Stimulated activated CD4-positive, alpha-beta T cell treated with anti-CD3 and anti-CD28 coated beads, Interleukin-2, amount 100 ng/mL, for 24 hours (primary cell): ENCODE data around the gene FAM234A.

Experiments
- DNase-seq, 2 donors: peaks; one replicate each; pipeline ENCODE4 v3.0.0-alpha.2; 2020

Gene FAM234A

DNA sequence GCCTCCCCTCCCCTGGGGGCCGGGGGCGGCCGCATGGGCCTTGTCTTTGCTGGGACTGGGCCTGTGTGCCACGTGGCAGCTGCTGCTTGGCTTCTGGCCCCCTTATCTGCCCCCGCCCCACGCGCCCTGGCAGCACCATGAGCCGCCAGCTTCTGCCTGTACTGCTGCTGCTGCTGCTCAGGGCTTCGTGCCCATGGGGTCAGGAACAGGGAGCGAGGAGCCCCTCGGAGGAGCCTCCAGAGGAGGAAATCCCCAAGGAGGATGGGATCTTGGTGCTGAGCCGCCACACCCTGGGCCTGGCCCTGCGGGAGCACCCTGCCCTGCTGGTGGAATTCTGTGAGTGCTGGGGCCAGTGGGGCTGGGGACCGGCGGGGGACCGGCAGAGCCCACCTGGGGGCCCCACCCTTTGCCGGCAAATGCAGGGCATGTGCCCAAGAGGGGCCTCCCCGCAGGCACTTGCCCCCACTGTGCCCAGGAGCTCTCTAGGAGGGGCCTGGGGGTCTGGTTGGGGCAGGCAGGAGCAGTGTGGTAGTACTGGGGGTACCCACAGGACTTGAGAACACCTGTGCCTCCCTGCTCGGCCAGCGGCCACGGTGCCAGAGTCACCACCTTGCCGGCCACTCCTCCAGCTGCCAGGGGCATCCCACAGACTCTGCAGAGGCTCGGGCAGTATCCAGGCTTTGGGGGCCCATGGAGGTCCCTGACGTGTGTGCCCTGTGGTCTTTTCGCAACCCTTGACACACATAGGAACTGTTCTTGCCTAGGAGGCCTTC is 48.6 kb downstream of the FAM234A start, which contains the start of gene PDIA2:
TSS of gene PDIA2 (plus strand) at position 132 of the 773 bp plus-strand sequence. CDS start at position 138, 6 bp downstream.
- DNase-seq: no peak

DNA sequence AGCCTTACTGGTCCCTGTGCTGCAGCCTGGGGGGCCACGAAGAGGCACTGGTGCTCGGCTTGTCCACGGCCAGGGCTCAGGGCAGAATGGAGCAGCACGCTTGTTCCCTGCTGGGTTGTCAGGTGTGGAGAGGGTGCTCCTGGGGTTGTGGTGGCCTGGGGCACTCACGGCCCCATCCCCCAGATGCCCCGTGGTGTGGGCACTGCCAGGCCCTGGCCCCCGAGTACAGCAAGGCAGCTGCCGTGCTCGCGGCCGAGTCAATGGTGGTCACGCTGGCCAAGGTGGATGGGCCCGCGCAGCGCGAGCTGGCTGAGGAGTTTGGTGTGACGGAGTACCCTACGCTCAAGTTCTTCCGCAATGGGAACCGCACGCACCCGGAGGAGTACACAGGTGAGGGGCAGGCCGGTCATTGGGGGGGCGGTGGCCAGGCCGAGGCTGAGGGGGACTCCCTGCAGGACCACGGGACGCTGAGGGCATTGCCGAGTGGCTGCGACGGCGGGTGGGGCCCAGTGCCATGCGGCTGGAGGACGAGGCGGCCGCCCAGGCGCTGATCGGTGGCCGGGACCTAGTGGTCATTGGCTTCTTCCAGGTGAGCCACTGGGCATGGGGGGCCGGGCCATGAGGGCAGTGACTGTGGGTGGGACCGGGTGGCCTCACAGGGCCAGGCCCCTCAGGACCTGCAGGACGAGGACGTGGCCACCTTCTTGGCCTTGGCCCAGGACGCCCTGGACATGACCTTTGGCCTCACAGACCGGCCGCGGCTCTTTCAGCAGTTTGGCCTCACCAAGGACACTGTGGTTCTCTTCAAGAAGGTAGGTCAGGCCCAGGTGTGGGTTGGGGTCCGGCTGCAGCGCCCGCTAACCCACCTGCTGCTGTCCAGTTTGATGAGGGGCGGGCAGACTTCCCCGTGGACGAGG is 49.8 kb downstream of the FAM234A start:
- DNase-seq: no peak

DNA sequence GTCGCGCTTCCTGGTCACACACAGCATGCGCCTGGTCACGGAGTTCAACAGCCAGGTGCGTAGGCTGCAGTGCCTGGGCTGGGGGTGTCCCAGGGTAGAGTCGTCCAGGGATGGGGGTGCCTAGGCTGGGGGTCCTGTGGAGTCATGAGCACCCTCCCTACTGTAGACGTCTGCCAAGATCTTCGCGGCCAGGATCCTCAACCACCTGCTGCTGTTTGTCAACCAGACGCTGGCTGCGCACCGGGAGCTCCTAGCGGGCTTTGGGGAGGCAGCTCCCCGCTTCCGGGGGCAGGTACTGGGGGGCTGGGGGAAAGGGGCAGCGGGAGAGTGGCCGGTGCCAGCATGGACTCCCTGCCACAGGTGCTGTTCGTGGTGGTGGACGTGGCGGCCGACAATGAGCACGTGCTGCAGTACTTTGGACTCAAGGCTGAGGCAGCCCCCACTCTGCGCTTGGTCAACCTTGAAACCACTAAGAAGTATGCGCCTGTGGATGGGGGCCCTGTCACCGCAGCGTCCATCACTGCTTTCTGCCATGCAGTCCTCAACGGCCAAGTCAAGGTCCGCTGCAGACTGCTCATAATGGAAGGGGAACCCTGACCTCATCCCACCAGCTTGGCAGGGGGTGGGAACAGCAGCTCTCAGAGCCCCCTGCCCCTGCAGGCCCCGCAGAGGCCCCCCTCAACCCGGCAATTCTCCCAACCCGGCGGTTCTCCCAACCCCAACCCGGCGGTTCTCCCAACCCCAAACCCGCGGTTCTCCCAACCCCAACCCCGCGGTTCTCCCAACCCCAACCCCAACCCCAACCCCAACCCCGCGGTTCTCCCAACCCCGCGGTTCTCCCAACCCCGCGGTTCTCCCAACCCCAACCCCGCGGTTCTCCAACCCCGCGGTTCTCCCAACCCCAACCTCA is 50.8 kb downstream of the FAM234A start:
- DNase-seq: no peak

DNA sequence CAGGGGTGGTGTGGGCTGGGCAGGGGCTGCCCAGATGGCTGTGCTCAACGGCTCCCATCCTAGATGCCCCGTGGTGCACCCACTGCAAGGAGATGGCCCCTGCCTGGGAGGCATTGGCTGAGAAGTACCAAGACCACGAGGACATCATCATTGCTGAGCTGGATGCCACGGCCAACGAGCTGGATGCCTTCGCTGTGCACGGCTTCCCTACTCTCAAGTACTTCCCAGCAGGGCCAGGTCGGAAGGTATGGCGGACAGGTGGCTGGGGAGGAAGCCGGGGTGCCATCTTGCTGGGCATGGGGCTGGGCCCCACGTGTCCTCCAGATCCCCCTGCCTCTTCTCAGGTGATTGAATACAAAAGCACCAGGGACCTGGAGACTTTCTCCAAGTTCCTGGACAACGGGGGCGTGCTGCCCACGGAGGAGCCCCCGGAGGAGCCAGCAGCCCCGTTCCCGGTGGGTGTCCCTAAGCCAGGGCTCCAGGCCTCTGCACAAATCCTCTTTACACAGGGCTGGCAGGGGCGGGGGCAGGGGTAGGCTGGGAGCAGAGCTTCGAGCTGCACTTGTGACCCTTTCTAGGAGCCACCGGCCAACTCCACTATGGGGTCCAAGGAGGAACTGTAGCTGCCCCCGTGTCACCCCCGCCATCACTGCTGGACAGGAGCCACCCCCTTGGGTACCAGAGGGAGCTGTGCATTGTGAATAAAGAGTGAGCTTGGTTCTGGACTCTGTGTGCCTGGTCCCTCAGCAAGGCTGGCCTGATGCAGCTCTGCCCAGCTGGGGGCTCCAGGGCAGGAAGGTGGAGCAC is 52.1 kb downstream of the FAM234A start:
- no peak for DNase-seq

DNA sequence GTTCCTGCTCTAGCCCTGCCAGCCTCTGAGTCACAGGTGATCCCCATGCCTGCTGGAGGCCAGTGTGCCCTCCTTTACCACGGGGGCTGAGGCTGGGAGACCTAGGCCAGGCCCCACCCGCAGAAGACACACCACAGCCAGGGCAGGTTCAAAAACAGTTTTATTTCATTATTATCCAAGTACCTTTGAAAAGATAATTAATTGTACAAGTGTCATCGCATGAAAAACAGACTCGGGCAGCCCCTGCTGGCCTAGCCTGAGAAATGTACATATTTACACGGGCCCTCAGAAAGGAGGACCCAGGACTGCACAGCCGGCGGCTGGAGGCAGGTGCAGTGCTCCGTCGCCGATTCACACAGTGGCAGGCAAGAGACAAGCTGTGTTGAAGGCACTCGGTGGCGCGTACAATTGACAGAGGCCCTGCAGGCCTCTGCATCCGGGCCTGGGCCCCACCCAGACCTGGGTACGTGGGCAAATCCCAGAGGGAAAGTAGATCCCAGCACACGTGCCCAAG is 52.7 kb downstream of the FAM234A start:
- DNase-seq: no peak

DNA sequence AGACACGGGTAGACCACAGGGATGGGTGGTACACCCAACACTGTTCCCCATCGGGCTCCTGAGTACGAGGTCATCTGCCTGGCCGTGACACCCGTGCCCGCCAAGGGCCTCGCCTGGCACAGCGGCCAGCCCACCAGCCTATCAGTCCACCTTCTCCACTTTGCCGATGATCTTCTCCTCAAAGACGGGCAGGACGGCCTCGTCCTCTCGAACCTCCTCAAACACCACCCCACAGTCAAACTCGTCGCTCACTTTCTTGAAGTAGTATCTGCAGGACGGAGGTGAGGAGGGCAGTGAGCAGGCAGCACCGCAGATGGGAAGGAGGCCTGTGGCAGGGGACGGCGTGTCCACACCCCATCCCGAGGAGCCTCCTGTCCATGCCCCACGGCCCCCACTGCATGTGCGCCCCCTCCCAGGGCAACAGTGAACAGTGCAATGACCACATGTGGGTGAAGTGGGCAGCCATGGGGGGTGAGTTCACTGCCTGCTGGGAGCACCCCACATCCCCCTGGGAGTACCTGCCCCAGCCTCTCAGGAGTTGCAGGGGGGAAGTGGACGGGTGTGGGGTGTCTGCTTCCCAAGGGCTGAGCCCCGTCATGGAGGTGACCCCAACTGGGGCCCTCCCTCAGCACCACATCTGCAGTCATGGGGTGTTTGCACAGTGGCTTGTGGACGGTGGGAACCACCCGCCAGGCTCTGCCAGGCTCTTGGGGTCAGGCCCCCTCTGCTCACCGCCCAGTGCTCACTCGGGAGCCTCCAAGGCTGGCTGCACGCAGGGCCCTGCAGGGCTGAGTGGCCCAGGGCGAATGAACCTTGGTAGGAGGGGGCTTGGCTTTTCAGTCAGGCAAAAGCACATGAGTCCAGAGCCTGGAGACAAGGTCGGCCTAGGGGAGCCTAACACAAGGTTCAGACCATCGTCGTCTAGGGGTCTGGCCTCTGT is 53.6 kb downstream of the FAM234A start:
- no peak for DNase-seq

DNA sequence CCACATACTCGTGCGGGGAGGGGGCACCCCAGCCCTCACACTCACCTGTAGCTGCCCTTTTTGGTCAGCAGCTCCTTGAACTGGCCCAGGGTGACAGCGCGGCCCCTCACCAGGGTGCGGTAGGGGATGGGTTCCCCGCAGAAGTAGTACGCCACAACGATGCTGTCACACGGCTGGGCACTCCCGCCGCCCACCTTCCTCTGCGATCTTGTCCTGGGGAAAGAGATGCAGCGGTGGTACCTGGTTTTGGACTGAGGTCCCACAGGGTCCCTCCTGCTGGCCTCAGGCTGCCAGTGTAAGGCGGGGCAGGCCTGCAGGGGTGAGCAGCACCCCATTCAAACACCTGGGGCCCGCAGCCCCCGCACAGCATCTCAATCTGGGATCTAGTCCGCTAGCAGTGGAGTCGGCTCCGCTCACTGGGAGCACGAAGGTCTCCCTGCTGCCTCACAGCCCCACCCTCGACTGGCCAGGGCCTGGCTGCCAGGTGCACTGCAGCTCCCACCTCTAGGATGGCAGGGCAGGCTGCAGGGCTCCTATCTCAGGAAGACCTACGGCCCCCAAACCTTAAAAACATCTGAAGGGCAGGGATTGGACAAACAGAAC is 54.9 kb downstream of the FAM234A start:
- no peak for DNase-seq

DNA sequence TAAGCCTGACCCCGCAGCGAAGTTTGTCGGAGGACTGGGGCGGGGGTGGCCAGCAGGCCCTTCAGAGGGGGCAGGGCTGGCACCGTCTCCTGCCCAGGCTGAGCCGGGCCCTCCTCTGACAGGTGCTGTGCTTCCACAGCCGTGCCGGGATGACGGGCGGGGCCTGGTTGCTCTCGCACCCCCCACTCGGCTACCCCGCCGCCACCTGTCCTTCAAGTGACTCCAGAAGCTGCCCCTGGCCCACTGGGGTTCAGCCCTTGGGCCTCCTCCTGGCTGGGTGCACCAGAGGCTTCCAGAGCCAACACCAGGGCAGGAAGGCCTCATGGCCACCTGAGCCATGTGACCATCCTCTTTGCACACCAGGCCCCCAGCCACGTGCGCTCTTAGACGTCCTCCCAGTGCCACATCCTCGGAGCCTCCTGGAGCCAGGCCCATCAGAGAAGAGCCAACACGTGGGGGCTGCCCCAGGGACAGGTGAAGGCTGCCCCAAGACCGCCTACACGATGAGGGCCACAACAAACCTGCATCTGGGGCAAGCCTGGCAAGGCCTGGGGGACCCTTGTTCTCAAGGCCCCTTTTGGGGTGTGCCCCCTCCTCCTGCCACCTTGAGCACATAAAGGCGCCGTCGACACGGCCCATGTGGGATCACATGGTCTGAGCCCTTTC is 55.5 kb downstream of the FAM234A start:
- DNase-seq: no peak

DNA sequence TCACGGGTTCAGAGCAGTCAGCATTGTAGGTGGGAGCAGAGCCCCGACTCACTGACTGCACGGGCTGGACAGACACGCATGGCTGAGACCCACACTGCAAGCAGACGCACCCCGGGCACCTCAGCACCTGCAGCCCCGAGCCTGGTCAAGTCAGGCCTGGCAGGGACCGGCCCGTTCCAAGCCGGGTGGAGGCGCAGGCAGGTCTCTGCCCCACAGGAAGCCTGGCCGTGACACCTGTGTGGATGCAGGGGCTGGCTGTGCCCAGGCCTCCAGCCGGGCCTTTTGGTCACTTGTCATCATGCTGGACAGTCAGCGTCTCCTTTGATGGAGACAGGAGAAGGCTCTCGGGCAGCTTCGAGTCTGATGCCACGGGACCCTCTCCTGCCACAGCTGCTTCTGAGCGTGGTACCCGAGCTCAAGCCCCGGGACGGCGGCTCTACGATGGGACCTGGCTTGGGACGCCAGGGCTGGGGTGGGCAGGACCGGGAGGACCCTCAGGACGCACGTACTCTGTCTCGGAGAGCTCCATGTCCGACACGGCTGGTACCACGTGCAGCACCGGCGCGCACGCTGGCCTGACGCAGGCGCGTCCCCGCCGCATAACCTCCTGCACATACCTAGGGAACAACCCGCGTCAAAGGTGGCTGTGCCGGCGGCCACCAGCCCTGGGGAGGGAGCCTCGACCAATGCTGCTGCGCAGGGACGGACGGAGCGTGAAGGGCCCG is 56.2 kb downstream of the FAM234A start:
- no peak for DNase-seq

DNA sequence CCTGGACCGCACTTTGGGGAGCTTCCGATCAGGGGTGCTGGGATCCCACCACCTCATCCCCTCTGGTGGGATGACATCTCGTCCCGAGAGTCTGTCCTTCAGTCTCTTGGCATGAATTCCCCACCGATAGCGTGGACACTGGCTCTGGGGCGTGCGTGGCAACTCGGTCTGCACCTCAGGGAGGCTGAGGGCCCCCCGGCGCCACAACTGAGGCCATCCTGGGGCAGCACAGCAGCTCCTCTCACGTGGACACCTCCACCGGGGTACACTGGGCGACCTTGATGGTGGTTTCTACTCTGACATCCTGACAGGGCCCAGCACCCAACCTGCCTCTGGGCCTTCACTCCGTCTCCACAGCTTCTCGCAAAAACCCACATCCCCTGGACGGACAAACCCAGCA is 56.9 kb downstream of the FAM234A start:
- DNase-seq: no peak

DNA sequence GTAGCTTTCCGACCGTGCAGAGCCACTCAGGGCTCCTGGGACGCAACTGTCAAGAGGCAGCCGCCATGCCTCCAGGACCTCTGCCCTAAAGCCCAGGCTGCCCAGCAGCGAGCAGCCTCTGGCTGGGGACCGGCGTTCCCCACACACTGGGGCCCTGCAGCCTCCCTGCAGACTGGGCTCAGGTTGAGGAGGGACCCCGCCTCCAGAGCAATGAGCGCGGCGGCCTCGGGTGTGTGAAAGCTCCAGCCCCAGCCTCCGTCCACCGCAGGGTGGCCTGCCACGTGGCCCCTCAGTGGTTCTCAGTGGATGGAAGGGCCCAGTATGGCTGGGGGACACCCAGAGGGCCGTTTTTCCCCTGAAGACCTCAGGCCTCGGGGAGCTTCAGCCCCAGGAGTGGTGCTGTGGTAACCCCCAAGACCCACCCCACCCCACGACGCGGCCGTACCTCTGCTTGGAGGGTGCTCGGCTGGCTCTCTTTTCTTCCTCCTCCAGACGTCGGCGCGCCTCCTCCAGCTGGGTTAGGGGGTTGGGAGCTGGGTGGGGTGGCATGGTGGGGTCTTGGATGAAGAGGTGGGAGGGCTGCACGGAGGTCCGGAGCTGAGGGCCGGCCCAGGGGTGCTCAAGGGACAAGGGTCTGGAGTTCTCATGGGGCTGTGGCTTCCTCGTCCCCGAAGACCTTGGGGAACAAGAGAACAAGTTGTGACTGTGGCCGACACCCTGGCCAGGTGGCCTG is 58.6 kb downstream of the FAM234A start:
- no peak for DNase-seq

DNA sequence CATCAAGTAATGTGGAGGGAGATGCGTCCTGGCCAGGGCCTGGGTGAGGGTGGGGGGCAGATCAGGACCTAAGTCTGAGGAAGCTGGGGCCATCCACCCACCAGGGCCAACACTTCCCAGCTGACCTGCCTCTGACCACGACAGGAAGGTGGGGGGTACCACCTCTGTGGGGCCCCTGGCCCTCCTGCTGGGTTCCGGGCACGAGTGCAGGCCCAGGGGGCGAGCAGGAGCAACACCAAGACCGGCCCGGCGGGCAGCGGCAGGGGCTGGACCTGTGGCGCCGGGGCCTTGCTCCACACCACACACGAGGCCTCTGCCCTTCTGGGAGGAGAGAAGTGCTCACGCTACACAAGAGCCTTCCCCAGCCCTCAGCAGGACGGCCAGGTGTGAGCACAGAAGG is 61.7 kb downstream of the FAM234A start:
- DNase-seq: no peak

DNA sequence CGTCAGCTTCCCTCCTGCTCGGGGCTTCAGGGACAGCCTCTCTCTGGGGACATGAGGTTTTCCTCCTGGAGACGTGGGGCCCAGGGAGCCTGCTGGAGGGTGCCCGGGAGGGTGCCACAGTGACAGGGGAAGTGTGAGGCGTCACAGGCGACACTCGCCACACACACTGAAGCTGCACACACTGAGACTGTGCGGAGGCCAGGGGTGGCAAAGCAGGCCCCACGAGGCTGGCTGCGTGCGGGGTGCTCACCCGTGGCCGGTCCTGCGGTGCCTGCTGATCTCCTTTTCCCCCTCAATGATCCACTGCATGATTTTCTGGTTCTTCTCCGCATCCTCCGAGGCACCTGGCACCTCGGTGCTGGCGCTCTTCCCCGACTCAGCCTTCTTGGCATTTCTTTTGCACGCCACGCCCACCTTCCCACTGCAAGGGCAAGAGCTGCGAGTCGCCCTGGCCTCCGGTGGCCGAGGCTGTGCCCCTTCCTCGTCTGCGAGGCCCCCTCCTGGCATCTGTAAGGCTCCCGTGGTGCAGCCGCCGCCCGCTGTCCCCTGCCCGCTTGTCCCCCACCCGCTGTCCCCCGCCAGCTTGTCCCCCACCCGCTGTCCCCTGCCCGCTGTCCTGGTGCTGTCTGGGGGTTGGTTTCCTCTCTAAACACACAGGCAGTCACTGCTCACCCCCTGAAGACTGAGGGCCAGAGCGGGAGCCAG is 62.3 kb downstream of the FAM234A start:
- DNase-seq: no peak

DNA sequence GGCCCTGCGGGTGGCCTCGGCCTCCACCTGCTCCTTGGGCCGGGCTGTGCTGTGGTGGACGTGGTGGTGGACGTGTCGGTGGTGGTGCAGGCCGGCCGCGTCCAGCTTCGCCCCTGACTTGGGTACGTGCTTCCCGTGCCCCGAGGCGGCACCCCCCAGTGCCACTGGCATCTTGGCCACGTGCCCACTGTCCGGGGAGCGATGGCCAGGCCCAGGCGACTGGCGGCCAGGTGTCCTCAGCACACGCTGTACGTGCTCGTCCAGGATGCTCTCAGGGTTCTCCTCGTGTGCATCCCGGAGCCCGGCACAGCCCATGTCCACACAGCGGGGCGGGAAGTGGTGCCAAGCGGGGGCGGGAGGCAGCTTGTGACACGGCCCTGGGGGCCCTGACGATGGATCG is 63.2 kb downstream of the FAM234A start:
- DNase-seq: no peak

DNA sequence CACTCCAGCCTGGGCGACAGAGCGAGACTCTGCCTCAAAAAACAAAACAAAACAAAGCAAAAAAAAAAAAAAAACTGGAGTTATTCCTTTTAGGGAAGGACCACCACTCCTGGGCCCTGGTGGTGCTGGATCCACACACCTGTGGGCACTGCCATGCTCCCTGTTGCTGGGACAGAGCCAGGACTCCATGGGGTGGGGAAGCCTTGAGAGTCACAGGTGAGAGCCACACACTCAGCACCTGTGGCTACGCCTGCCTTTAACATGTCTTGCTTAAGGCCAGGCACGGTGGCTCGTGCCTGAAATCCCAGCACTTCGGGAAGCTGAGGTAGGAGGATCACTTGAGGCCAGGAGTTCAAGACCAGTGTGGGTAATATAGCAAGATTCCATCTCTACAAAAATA is 66.6 kb downstream of the FAM234A start:
- no peak for DNase-seq

DNA sequence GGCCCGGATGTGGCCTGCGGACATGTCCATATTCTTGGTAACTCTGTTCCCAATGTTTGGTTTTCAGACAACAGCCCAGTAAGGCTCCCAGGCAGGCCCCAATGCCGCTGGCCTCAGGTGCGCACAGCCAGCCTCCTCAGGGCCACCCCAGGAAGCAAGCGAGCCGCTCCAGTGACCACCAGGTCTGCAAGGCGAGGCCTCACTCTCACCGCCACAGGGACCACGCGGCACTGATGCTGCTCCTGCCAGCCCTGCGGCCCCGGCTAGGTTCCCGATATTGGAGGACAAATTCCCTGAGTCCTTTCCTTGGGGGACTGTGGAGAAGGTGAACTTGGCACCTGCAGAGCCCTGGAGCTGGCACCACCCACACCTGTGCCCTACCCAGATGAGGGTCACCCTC is 67.3 kb downstream of the FAM234A start:
- DNase-seq: no peak

DNA sequence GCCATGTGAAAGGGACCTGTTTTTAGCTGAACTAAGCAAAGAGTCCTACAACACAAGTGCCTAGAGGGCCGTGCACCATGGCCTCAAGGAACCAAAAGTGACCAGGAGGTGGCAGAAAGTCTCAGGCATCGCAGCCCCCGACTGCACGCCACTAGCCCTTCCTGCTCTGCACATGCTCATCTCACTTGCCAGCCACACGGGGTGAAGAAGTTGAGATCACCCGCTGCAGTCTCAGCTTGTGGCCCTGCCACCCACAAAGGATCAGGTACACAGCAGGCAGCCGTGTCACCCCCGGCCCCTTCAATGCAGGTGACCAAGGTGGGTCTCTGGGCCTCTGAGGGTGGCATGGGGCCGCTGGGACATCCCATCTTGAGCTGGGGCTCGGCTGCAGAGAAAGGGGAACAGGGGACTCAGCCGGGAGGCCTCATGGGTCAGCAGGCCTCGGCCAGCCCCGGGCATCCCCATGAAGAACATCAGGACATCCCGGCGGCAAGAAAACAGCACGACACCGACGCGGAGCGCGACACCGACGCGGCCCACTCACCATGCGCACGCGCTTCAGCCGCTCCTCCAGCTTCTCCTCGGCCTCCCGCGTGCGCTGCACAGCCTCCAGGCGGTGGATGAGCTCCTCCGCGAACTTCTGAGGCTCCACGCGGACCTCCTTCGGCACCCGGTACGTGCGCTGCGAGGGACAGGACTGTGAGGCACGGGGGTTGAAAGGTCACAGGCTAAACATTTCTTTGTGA is 69.3 kb downstream of the FAM234A start:
- no peak for DNase-seq
